Right lobe of liver (tissue), 6 donors: ENCODE results near the gene KCTD14. TPM values are rescaled to one million over a fixed set of nuclear protein-coding genes. Genes with fewer than 3 reads are reported as not detected.
"Not testable (repeated sequence)": the region's sequence is repeated elsewhere in the genome, so short reads cannot be mapped to it uniquely, and the experiment has no call there.

Experiments
- ATAC-seq, 4 donors: fragments of 200-7000 bp; cut with Tn5 transposase; one replicate each; pipeline ENCODE4 v1.9.1; 2020; ENCODE audit warnings: mild to moderate bottlenecking in 4 of 4, moderate library complexity in 4 of 4
- DNase-seq, 3 donors: peaks; one replicate each; pipeline ENCODE4 v3.0.0-alpha.2; 2020
- H3K27ac ChIP-seq, 3 donors: fragments of 200-600 bp; one replicate each; pipeline ENCODE4 v1.8.0; 2022
- H3K27me3 ChIP-seq, 2 donors: fragments of 200-600 bp; one replicate each; pipeline ENCODE4 v1.8.0; 2022
- H3K36me3 ChIP-seq, 4 donors: fragments of 200-600 bp; sonication (generic) in 1 of 4; one replicate each; pipeline versions ENCODE4 v1.5.1 to v1.8.0; 2017 to 2022; ENCODE audit warnings: control low read depth in 1 of 4
- H3K4me1 ChIP-seq, 4 donors: fragments of 200-600 bp; sonication (generic) in 1 of 4; one replicate each; pipeline versions ENCODE4 v1.5.1 to v1.8.0; 2017 to 2022; ENCODE audit warnings: control low read depth in 1 of 4
- H3K4me3 ChIP-seq, 3 donors: fragments of 200-600 bp; one replicate each; pipeline ENCODE4 v1.8.0; 2022
- H3K9me3 ChIP-seq, 4 donors: fragments of 200-600 bp; sonication (generic) in 1 of 4; one replicate each; pipeline versions ENCODE4 v1.5.1 to v1.8.0; 2017 to 2022; ENCODE audit warnings: control low read depth in 1 of 4
- POLR2A ChIP-seq: fragments of 450-650 bp; IDR thresholded peaks from one replicate; pipeline ENCODE4 v1.6.1; 2017; ENCODE audit warnings: antibody characterized with exemption, mild to moderate bottlenecking
- WGBS: methylation state at CpG from one replicate; pipeline ENCODE4 v1.1.6; 2018; ENCODE audit warnings: low coverage, low lambda C conversion rate; ENCODE audit not compliant: insufficient coverage; ENCODE audit errors: missing lambda C conversion rate; 5-methylcytosine and 5-hydroxymethylcytosine counted together
- intact Hi-C, 2 donors: fragments of 100-400 bp; cut with DNase I; formaldehyde crosslinking; loops; one replicate each; pipeline versions ENCODE4 v1.11.2 to v1.14.1; 2022
- total RNA-seq, 6 experiments: library from RNA; depleted of rRNA in 2 of 6; stranded (reverse); fragments of >200 nt in 2 of 6; fragmentation: NEBNext Ultra II Directional in 3 of 6; extraction: Animal tissue kit (Norgen Biotek cat#: 25700) in 3 of 6; gene quantifications; one replicate each; pipeline versions ENCODE4 v1.1.0 to v1.2.4, GENCODE V29; 2016 to 2023
- TF ChIP-seq, protein P1 (sequence below), 4 donors: fragments of 200-600 bp in 3 of 4; fragments of 450-650 bp in 1 of 4; IDR thresholded peaks; one replicate each; pipeline versions ENCODE4 v1.5.1 to v1.8.0; 2016 to 2022; ENCODE audit warnings: antibody characterized with exemption in 4 of 4, mild to moderate bottlenecking in 2 of 4
- donor health status: DM: no; HTN: yes; CAD: no.
- donor health status: DM: no; HTN: no; CAD: no.
- donor health status: DM: no; HTN: no; CAD: no.
- donor health status: DM: no; HTN: yes; CAD: no.
- donor health status: DM: no; HTN: yes; CAD: no.

KCTD14 gene
- total RNA-seq, 6 experiments from 2014 or later = 4.8 to 12.1 (median 6.3) TPM

DNA sequence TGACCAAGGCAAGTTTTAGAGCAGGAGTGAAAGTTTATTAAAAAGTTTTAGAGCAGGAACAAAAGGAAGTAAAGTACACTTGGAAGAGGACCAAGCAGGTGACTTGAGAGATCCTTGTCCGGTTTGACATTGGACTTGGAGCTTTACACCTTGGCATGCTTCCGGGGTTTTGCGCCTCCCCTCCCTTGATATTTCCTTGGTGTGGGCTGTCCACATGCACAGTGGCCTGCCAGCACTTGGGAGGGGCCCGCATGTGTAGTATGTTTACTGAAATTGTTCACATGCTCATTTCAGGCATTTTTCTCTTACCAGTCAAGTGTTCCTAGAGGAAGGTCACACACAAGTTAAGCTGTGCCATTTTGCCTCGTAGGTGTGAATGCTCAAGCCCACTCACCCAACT lies 21.6 kb upstream of the KCTD14 start:
- no peak for TF ChIP-seq POLR2A
- TF ChIP-seq, protein P1, sequence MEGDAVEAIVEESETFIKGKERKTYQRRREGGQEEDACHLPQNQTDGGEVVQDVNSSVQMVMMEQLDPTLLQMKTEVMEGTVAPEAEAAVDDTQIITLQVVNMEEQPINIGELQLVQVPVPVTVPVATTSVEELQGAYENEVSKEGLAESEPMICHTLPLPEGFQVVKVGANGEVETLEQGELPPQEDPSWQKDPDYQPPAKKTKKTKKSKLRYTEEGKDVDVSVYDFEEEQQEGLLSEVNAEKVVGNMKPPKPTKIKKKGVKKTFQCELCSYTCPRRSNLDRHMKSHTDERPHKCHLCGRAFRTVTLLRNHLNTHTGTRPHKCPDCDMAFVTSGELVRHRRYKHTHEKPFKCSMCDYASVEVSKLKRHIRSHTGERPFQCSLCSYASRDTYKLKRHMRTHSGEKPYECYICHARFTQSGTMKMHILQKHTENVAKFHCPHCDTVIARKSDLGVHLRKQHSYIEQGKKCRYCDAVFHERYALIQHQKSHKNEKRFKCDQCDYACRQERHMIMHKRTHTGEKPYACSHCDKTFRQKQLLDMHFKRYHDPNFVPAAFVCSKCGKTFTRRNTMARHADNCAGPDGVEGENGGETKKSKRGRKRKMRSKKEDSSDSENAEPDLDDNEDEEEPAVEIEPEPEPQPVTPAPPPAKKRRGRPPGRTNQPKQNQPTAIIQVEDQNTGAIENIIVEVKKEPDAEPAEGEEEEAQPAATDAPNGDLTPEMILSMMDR (IDR thresholded peaks at IDR 0.05) = no peak
- Histone ChIP-seq H3K4me3 (no peak overlapping the region), H3K9me3 (no peaks in the 10 kb centered on the region), H3K4me1 (peaks cover 0 to 28% (median 4%) of the 10 kb centered on the region in 4 donors), H3K27me3 (no peaks in the 10 kb centered on the region), H3K36me3 (no peaks in the 10 kb centered on the region), H3K27ac (no peak overlapping the region)
- intact Hi-C loops = no loop called here
- 38% methylated on average over 5 of the region's 5 CpGs for WGBS
- ATAC-seq (peak in 1 of 4 donors; percentile 2), DNase-seq (no peak)

DNA sequence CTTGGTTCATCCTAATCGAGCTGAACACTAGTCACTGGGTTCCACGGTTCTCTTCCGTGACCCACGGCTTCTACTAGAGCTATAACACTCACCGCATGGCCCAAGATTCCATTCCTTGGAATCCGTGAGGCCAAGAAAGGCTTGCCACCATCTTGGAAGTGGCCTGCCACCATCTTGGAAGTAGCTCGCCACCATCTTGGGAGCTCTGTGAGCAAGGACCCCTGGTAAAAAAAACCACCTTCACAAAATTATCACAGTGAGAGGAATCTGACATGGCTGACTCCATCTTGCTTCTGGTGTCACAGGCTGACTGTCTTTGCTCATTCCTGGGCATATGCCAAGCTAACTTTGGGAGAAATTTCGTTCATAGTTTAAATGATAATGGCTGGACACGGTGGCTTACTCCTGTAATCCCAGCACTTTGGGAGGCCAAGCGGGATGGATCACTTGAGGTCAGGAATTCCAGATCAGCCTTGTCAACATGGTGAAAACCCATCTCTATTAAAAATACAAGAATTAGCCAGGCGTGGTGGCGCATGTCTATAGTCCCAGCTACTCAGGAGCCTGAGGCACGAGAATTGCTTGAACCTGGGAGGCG lies 18.9 kb upstream of the KCTD14 start:
- H3K4me1 ChIP-seq = peaks cover 0 to 50% (median 16%) of the 10 kb centered on the region in 4 donors
- H3K36me3 ChIP-seq = no peaks in the 10 kb centered on the region
- H3K4me3 ChIP-seq = no peak overlapping the region
- H3K27ac ChIP-seq = no peak overlapping the region
- no peak for ATAC-seq
- no peak for TF ChIP-seq POLR2A
- no peak for DNase-seq
- intact Hi-C loops = no loop called here
- no peaks in the 10 kb centered on the region for H3K27me3 ChIP-seq
- WGBS = 87% methylated on average over 12 of the region's 14 CpGs
- no peaks in the 10 kb centered on the region for H3K9me3 ChIP-seq

DNA sequence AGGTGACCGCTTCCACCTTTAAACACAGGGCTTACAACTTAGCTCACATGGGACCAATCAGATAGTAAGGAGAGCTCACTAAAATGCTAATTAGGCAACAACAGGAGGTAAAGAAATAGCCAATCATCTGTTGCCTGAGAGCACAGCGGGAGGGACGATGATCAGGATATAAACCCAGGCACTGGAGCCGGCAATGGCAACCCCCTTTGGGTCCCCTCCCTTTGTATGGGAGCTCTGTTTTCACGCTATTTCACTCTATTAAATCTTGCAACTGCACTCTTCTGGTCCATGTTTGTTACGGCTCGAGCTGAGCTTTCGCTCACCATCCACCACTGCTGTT lies 18.3 kb upstream of the KCTD14 start:
- H3K36me3 ChIP-seq, H3K9me3 ChIP-seq, ATAC-seq, DNase-seq, H3K4me3 ChIP-seq, H3K27me3 ChIP-seq, H3K27ac ChIP-seq, intact Hi-C loops: not testable (repeated sequence)
- H3K4me1 ChIP-seq = peaks cover 0 to 56% (median 19%) of the 10 kb centered on the region in 4 donors
- WGBS = 93% methylated on average over 4 of the region's 8 CpGs

DNA sequence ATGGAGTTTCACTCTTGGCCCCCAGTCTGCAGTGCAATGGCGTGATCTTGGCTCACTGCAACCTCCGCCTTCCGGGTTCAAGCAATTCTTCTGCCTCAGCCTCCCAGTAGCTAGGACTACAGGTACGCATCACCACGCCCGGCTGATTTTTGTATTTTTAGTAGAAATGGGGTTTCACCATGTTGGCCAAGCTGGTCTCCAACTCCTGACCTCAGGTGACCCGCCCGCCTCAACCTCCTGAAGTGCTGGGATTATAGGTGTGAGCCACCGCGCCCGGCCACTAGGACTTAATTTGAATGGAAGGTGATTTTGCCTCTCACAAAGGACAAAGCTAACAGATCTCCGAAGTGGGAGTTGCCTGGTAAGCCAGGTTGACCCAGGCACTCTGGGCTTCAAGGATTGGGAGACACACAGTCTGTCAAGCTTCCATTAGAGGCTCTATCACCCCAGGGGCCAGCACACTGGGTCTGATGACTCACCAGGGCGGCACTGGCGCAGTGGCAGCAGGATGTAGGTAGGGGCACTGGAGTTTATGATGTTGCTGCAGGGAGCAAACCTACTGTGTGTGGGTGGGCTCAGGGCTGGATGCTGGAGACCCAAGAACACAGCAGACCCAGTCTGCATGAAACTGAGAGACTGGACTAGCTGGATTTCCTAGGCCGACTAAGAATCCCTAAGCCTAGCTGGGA lies 17.8 kb upstream of the KCTD14 start:
- ATAC-seq (no peak), DNase-seq (peak in 1 of 3 donors; percentile 24)
- intact Hi-C loops = no loop called here
- Histone ChIP-seq H3K27me3 (no peaks in the 10 kb centered on the region), H3K36me3 (no peaks in the 10 kb centered on the region), H3K4me1 (peaks cover 0 to 56% (median 20%) of the 10 kb centered on the region in 4 donors), H3K9me3 (no peaks in the 10 kb centered on the region), H3K27ac (peak overlapping the region in 1 of 3 donors; percentile 29), H3K4me3 (no peak overlapping the region)
- TF ChIP-seq, protein P1 (IDR thresholded peaks at IDR 0.05) = no peak
- no peak for TF ChIP-seq POLR2A
- 92% methylated on average over 13 of the region's 15 CpGs for WGBS

DNA sequence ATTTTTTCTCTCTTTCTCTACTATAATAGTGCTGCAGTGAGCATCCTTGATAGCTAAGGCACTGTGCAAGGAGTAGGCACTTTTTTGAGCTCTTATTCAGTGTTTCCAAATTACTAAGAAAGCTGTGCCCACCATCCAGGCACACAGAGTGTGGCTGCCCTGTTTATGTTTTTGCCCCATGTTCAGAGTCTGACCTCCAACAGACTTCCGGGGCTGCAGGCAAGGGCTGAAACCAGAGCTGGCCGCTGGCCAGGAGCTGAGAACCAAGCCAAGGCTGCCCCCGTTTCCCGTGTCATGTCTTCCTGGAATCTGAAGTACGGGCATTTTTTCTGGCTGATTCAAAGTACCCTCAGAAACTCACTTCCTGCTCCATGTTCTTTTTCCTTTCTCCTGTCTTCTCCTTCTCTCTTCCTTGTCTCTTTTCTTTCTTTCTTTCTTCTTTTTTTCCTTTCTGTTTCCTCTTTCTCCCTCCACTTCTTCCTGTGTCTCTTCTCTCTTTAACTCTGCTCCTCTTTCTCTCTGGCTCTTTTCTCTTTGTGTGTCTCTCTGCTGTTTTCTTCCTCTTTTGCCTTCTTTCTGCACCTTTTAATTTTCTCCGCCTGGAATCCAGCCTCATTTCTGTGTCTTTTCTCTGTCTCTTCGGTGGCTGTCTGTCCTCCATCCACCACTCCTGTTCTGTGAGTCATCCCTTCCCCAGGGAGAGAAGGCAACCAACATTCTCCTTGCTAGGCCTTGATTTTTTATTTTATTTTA lies 17.0 kb upstream of the KCTD14 start:
- peak in 3 of 4 donors; percentile 4 to 53 (median 36) for ATAC-seq
- 11% methylated on average over 6 of the region's 7 CpGs for WGBS
- intact Hi-C loops = no loop called here
- Histone ChIP-seq H3K4me1 (peaks cover 0 to 49% (median 20%) of the 10 kb centered on the region in 4 donors), H3K9me3 (no peaks in the 10 kb centered on the region), H3K27me3 (no peaks in the 10 kb centered on the region), H3K36me3 (no peaks in the 10 kb centered on the region), H3K4me3 (peak overlapping the region in 1 of 3 donors; percentile 18), H3K27ac (peak overlapping the region in 2 of 3 donors; percentile 29 to 74)
- peak; percentile 46 for TF ChIP-seq POLR2A
- TF ChIP-seq, protein P1 (IDR thresholded peaks at IDR 0.05) = no peak
- DNase-seq = peak; percentile 57 to 83 (median 74)
